A673 (cell line): ENCODE measurements around the gene CLEC12A. TPM values are rescaled to one million over a fixed set of nuclear protein-coding genes. Genes with fewer than 3 reads are reported as not detected.

Experiments
- BruUV-seq: library from RNA; stranded (reverse); fragments of 400-500 nt; replicated peaks from 2 replicates; lab custom pipeline; 2021; lab: Mats Ljungman, UMichigan
- CTCF ChIA-PET: fragments of 300-600 bp; sonication (Branson Sonifier 250); formaldehyde crosslinking; loops from one replicate; lab custom pipeline; 2022; ENCODE audit warnings: antibody characterized with exemption; lab: Charles Lee
- POLR2A ChIA-PET: fragments of 300-600 bp; sonication (Branson Sonifier 250); formaldehyde crosslinking; loops from one replicate; lab custom pipeline; 2022; ENCODE audit warnings: antibody characterized with exemption; ENCODE audit not compliant: low non-redundant PET; lab: Charles Lee
- DNase-seq: peaks from one replicate; pipeline ENCODE4 v3.0.0-alpha.2; 2015; ENCODE audit warnings: low spot score
- H3K27ac ChIP-seq: fragments of 200-600 bp; sonication (generic); 2 replicates; pipeline ENCODE4 v1.5.1; 2016; ENCODE audit warnings: mixed run types, low read depth, mild to moderate bottlenecking, mixed read lengths, antibody characterized with exemption, low read length; ENCODE audit not compliant: poor library complexity, severe bottlenecking
- H3K27me3 ChIP-seq: fragments of 200-600 bp; sonication (generic); replicated peaks from 2 replicates; pipeline ENCODE4 v1.6.1; 2017; ENCODE audit warnings: mixed run types, low read depth, mild to moderate bottlenecking, mixed read lengths, antibody characterized with exemption, low read length; ENCODE audit not compliant: insufficient read depth, poor library complexity
- H3K36me3 ChIP-seq: fragments of 200-600 bp; sonication (generic); 2 replicates; pipeline ENCODE4 v1.6.1; 2016; ENCODE audit warnings: mixed run types, mild to moderate bottlenecking, mixed read lengths, antibody characterized with exemption, low read length; ENCODE audit not compliant: insufficient read depth, poor library complexity, severe bottlenecking
- H3K4me1 ChIP-seq: fragments of 200-600 bp; sonication (generic); 2 replicates; pipeline ENCODE4 v1.6.1; 2017; ENCODE audit warnings: mixed run types, mild to moderate bottlenecking, mixed read lengths, antibody characterized with exemption, low read length; ENCODE audit not compliant: insufficient read depth, poor library complexity, severe bottlenecking
- H3K4me3 ChIP-seq: fragments of 200-600 bp; sonication (generic); 2 replicates; pipeline ENCODE4 v1.5.1; 2016; ENCODE audit warnings: low read depth, mixed run types, mild to moderate bottlenecking, mixed read lengths, low read length; ENCODE audit not compliant: poor library complexity, severe bottlenecking
- H3K9me3 ChIP-seq: fragments of 200-600 bp; sonication (generic); 2 replicates; pipeline ENCODE4 v1.6.1; 2016; ENCODE audit warnings: mixed run types, low read depth, mild to moderate bottlenecking, mixed read lengths, antibody characterized with exemption, low read length; ENCODE audit not compliant: poor library complexity, severe bottlenecking
- EZH2 ChIP-seq: fragments of 200-600 bp; sonication (generic); IDR thresholded peaks from 2 replicates; pipeline ENCODE4 v1.6.1; 2017; ENCODE audit warnings: borderline replicate concordance, low read depth, mild to moderate bottlenecking, mixed read lengths, antibody characterized with exemption, low read length; ENCODE audit not compliant: poor library complexity, severe bottlenecking
- intact Hi-C: fragments of 100-400 bp; cut with micrococcal nuclease; formaldehyde crosslinking; loops from one replicate; pipeline ENCODE4 v1.10.0; 2022; ENCODE audit not compliant: unreplicated experiment
- total RNA-seq: library from RNA; stranded (reverse); gene quantifications from 2 replicates; pipeline ENCODE4 v1.2.3, GENCODE V29; 2021
- TF ChIP-seq, protein P1 (sequence below): fragments of 300-800, 200-600 bp; sonication (generic); conservative IDR thresholded peaks from 2 replicates; pipeline ENCODE4 v1.5.1; 2017; ENCODE audit warnings: low read depth, mild to moderate bottlenecking, antibody characterized with exemption, low read length, moderate library complexity, mixed read lengths

Gene CLEC12A
- total RNA-seq, 1 experiment from 2014 or later: not detected

DNA sequence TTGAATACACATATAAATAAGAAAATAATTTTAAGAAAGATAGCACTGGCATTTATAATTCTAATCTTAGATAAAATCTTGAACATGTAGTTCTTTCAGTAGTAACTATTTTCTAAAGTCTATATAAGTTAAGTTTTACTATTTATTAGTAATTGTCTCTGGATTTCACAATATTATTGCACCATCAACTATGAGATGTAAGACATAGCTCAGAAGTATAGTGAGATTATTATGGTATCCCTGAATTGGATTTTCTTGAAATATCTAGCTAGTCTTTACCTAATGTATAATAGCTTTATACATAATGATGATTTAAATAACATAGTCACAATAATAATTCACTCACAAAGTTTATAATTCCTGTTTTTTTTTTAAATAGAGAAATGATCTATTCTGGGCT lies 6.7 kb downstream of the CLEC12A start:
- H3K9me3 ChIP-seq: no peaks in the 10 kb centered on the region
- peaks cover 13% of the 10 kb centered on the region for H3K27me3 ChIP-seq
- H3K27ac ChIP-seq: no peak overlapping the region
- no TSS peak for BruUV-seq
- no peak overlapping the region for H3K4me3 ChIP-seq
- POLR2A ChIA-PET: no interaction called here
- CTCF ChIA-PET: no interaction called here
- no peaks in the 10 kb centered on the region for H3K36me3 ChIP-seq
- no peak for DNase-seq
- H3K4me1 ChIP-seq: no peaks in the 10 kb centered on the region
- intact Hi-C loops: no loop called here
- TF ChIP-seq, protein P1, sequence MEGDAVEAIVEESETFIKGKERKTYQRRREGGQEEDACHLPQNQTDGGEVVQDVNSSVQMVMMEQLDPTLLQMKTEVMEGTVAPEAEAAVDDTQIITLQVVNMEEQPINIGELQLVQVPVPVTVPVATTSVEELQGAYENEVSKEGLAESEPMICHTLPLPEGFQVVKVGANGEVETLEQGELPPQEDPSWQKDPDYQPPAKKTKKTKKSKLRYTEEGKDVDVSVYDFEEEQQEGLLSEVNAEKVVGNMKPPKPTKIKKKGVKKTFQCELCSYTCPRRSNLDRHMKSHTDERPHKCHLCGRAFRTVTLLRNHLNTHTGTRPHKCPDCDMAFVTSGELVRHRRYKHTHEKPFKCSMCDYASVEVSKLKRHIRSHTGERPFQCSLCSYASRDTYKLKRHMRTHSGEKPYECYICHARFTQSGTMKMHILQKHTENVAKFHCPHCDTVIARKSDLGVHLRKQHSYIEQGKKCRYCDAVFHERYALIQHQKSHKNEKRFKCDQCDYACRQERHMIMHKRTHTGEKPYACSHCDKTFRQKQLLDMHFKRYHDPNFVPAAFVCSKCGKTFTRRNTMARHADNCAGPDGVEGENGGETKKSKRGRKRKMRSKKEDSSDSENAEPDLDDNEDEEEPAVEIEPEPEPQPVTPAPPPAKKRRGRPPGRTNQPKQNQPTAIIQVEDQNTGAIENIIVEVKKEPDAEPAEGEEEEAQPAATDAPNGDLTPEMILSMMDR: no peak
- no peak for TF ChIP-seq EZH2

DNA sequence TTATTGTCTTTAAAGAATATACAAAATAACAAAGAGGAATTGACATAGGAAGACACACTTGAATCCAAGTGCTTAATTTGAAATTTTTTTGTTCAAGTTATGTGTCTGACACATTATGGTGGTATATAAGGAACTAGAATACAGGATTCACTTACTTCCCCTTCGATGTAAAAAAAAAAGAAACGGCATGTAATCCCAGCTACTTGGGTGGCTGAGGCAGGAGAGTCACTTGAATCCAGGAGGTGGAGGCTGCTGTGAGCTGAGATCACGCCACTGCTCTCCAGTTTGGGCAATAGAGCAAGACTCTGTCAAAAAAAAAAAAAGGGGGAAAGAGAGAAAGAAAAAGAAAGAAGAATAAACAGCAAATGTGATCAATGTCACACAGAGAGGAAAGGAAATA lies 8.9 kb downstream of the CLEC12A start:
- DNase-seq: no peak
- no peak overlapping the region for H3K4me3 ChIP-seq
- H3K36me3 ChIP-seq: no peaks in the 10 kb centered on the region
- POLR2A ChIA-PET: no interaction called here
- H3K27ac ChIP-seq: no peak overlapping the region
- H3K9me3 ChIP-seq: no peaks in the 10 kb centered on the region
- TF ChIP-seq, protein P1: no peak
- no peak for TF ChIP-seq EZH2
- no peaks in the 10 kb centered on the region for H3K4me1 ChIP-seq
- BruUV-seq: no TSS peak
- H3K27me3 ChIP-seq: peaks cover 14% of the 10 kb centered on the region
- CTCF ChIA-PET: no interaction called here
- intact Hi-C loops: no loop called here

DNA sequence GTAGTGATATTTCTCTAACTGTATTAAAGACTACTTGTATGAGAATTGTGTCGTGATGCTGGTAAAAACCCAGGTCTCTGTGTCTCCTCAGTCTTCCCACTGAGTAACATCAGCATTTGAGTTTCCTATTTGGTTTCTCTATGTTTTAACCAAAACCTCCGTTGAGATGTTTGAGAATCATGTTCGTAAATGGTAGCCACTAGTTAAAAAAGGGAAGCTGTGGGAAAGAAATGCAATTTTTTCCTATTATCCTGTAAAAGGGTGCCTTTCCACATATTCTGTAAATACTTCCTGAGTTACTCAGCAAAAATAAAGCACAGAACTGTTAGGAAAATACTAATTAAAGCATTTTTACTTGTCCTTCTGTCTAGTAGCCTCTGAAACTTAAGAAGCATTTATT lies 20.7 kb downstream of the CLEC12A start:
- ChIA-PET CTCF (no interaction called here), POLR2A (no interaction called here)
- no peaks in the 10 kb centered on the region for H3K4me1 ChIP-seq
- no peak overlapping the region for H3K27ac ChIP-seq
- BruUV-seq: no TSS peak
- TF ChIP-seq, protein P1: no peak
- TF ChIP-seq EZH2: no peak
- intact Hi-C loops: no loop called here
- no peak overlapping the region for H3K4me3 ChIP-seq
- peaks cover 42% of the 10 kb centered on the region for H3K27me3 ChIP-seq
- H3K36me3 ChIP-seq: no peaks in the 10 kb centered on the region
- H3K9me3 ChIP-seq: no peaks in the 10 kb centered on the region
- DNase-seq: no peak
